Mesenchymal stem cell (in vitro differentiated cells and primary cell): ENCODE results near the gene SEMA5B.

Source experiments
- DNase-seq: peaks from one replicate; pipeline ENCODE4 v3.0.0-alpha.2; 2013
- H2AFZ ChIP-seq: one replicate; pipeline ENCODE4 v1.6.1; 2013; ENCODE audit warnings: low read depth, mild to moderate bottlenecking, control low read depth, inconsistent platforms, low read length, moderate library complexity
- H2AK5ac ChIP-seq: 2 replicates; pipeline ENCODE4 v1.6.1; 2013; ENCODE audit warnings: low read length, moderate library complexity, mild to moderate bottlenecking, inconsistent platforms; ENCODE audit not compliant: severe bottlenecking
- H2BK120ac ChIP-seq: one replicate; pipeline ENCODE4 v1.6.1; 2013; ENCODE audit warnings: low read depth, mild to moderate bottlenecking, inconsistent platforms, low read length, moderate library complexity
- H2BK12ac ChIP-seq, 2 experiments: one replicate each; pipeline ENCODE4 v1.6.1; 2013; ENCODE audit warnings: inconsistent platforms in 2 of 2, low read length in 2 of 2, mild to moderate bottlenecking in 2 of 2, moderate library complexity in 2 of 2, control low read depth in 1 of 2
- H2BK15ac ChIP-seq: one replicate; pipeline ENCODE4 v1.6.1; 2013; ENCODE audit warnings: mild to moderate bottlenecking, low read depth, inconsistent platforms; ENCODE audit not compliant: poor library complexity, severe bottlenecking
- H2BK5ac ChIP-seq: 2 replicates; pipeline ENCODE4 v1.6.1; 2013; ENCODE audit warnings: low read depth, mild to moderate bottlenecking, low read length, control low read depth, inconsistent platforms; ENCODE audit not compliant: poor library complexity, severe bottlenecking
- H3K14ac ChIP-seq, 2 experiments: one replicate each; pipeline ENCODE4 v1.6.1; 2013; ENCODE audit warnings: inconsistent platforms in 2 of 2, low read length in 2 of 2, control low read depth in 1 of 2, mild to moderate bottlenecking in 1 of 2, moderate library complexity in 1 of 2
- H3K18ac ChIP-seq, 2 experiments: one replicate each; pipeline ENCODE4 v1.6.1; 2013; ENCODE audit warnings: inconsistent platforms in 2 of 2, low read length in 2 of 2, control low read depth in 1 of 2, low read depth in 1 of 2, mild to moderate bottlenecking in 1 of 2
- H3K23ac ChIP-seq, 2 experiments: one replicate each; pipeline ENCODE4 v1.6.1; 2013; ENCODE audit warnings: inconsistent platforms in 2 of 2, low read length in 2 of 2, mild to moderate bottlenecking in 2 of 2, moderate library complexity in 2 of 2, control low read depth in 1 of 2
- H3K27ac ChIP-seq: 2 replicates; pipeline ENCODE4 v1.5.1; 2013; ENCODE audit warnings: mild to moderate bottlenecking, moderate library complexity, low read length, control low read depth, inconsistent platforms; ENCODE audit not compliant: poor library complexity, severe bottlenecking
- H3K27me3 ChIP-seq, 2 experiments: 2 replicates each; pipeline versions ENCODE4 v1.6.1 to v1.7.0; 2013; ENCODE audit warnings: low read length in 2 of 2, mild to moderate bottlenecking in 2 of 2, moderate library complexity in 2 of 2, control low read depth in 1 of 2, inconsistent platforms in 1 of 2; ENCODE audit not compliant: control insufficient read depth in 1 of 2, insufficient read depth in 1 of 2
- H3K36me3 ChIP-seq, 2 experiments: 2 replicates each; pipeline versions ENCODE4 v1.6.1 to v1.7.0; 2013; ENCODE audit warnings: low read length in 2 of 2, control low read depth in 1 of 2, inconsistent platforms in 1 of 2, low read depth in 1 of 2, mild to moderate bottlenecking in 1 of 2; ENCODE audit not compliant: insufficient read depth in 2 of 2, control insufficient read depth in 1 of 2
- H3K4ac ChIP-seq, 2 experiments: one replicate each; pipeline ENCODE4 v1.6.1; 2013; ENCODE audit warnings: inconsistent platforms in 2 of 2, low read length in 2 of 2, mild to moderate bottlenecking in 2 of 2, moderate library complexity in 2 of 2, control low read depth in 1 of 2, low read depth in 1 of 2
- H3K4me1 ChIP-seq: 2 replicates; pipeline ENCODE4 v1.6.1; 2013; ENCODE audit warnings: low read depth, low read length, control low read depth; ENCODE audit not compliant: control insufficient read depth, insufficient read depth
- H3K4me2 ChIP-seq: 2 replicates; pipeline ENCODE4 v1.6.1; 2013; ENCODE audit warnings: low read length, mild to moderate bottlenecking, inconsistent platforms; ENCODE audit not compliant: poor library complexity, severe bottlenecking
- H3K4me3 ChIP-seq, 2 experiments: 2 replicates each; pipeline versions ENCODE4 v1.5.1 to v1.7.0; 2013; ENCODE audit warnings: low read length in 2 of 2, mild to moderate bottlenecking in 2 of 2, control low read depth in 1 of 2, low read depth in 1 of 2; ENCODE audit not compliant: insufficient read depth in 1 of 2
- H3K79me1 ChIP-seq: replicated peaks from 2 replicates; pipeline ENCODE4 v1.6.1; 2013; ENCODE audit warnings: mild to moderate bottlenecking, control low read depth, low read length, inconsistent platforms; ENCODE audit not compliant: poor library complexity, severe bottlenecking
- H3K9ac ChIP-seq: 2 replicates; pipeline ENCODE4 v1.7.0; 2013; ENCODE audit warnings: mild to moderate bottlenecking, low read length, moderate library complexity
- H3K9me3 ChIP-seq: 2 replicates; pipeline ENCODE4 v1.7.0; 2013; ENCODE audit warnings: mild to moderate bottlenecking, low read length; ENCODE audit not compliant: control insufficient read depth
- H4K8ac ChIP-seq: one replicate; pipeline ENCODE4 v1.6.1; 2013; ENCODE audit warnings: inconsistent platforms, mild to moderate bottlenecking, low read length, moderate library complexity
- H4K91ac ChIP-seq: one replicate; pipeline ENCODE4 v1.6.1; 2013; ENCODE audit warnings: mild to moderate bottlenecking, low read length, inconsistent platforms
- WGBS: methylation state at CpG from one replicate; pipeline ENCODE4 v1.1.7; 2013; ENCODE audit warnings: mixed read lengths; 5-methylcytosine and 5-hydroxymethylcytosine counted together

SEMA5B gene

GRCh38 chr3:122917412-122917811, 110.2 kb downstream of the SEMA5B start:
- H2AK5ac ChIP-seq: no peak overlapping the region
- no peak overlapping the region for H3K23ac ChIP-seq
- no peak overlapping the region for H2BK15ac ChIP-seq
- H4K91ac ChIP-seq: no peak overlapping the region
- no peak overlapping the region for H2BK120ac ChIP-seq
- no peak overlapping the region for H3K14ac ChIP-seq
- H3K27ac ChIP-seq: no peak overlapping the region
- no peaks in the 10 kb centered on the region for H3K79me1 ChIP-seq
- no peak overlapping the region for H3K4me3 ChIP-seq
- no peak overlapping the region for H2BK5ac ChIP-seq
- H3K18ac ChIP-seq: no peak overlapping the region
- peaks cover 5% of the 10 kb centered on the region for H3K4me1 ChIP-seq
- no peak overlapping the region for H4K8ac ChIP-seq
- WGBS: 80% methylated on average over 4 of the region's 4 CpGs
- H3K4ac ChIP-seq: no peak overlapping the region
- no peak for DNase-seq
- no peaks in the 10 kb centered on the region for H3K36me3 ChIP-seq
- no peak overlapping the region for H2BK12ac ChIP-seq
- H3K4me2 ChIP-seq: no peak overlapping the region
- H3K27me3 ChIP-seq: peaks cover 83 to 85% of the 10 kb centered on the region in 2 experiments
- H3K9me3 ChIP-seq: no peaks in the 10 kb centered on the region
- H2AFZ ChIP-seq: no peak overlapping the region
- no peak overlapping the region for H3K9ac ChIP-seq

- Histone ChIP-seq H3K14ac (no peak overlapping the region), H2BK5ac (no peak overlapping the region), H3K4ac (no peak overlapping the region), H2AFZ (no peak overlapping the region), H2AK5ac (no peak overlapping the region), H3K27me3 (peaks cover 84 to 85% of the 10 kb centered on the region in 2 experiments), H2BK12ac (no peak overlapping the region), H3K9ac (no peak overlapping the region), H3K4me2 (no peak overlapping the region), H3K4me3 (no peak overlapping the region), H4K91ac (no peak overlapping the region), H4K8ac (no peak overlapping the region), H3K27ac (no peak overlapping the region), H3K36me3 (no peaks in the 10 kb centered on the region), H3K79me1 (no peaks in the 10 kb centered on the region), H3K9me3 (no peaks in the 10 kb centered on the region), H2BK15ac (no peak overlapping the region), H3K18ac (no peak overlapping the region), H3K23ac (no peak overlapping the region), H3K4me1 (peaks cover 3% of the 10 kb centered on the region), H2BK120ac (no peak overlapping the region)
- 87% methylated on average over 6 of the region's 6 CpGs for WGBS
- DNase-seq: no peak
Observed at GRCh38 chr3:122916580-122916979, 111.0 kb downstream of the SEMA5B start.

GRCh38 chr3:122916084-122916483, 111.5 kb downstream of the SEMA5B start:
- H3K4ac ChIP-seq: no peak overlapping the region
- H3K23ac ChIP-seq: no peak overlapping the region
- H3K27ac ChIP-seq: no peak overlapping the region
- H2BK15ac ChIP-seq: no peak overlapping the region
- H2AK5ac ChIP-seq: no peak overlapping the region
- no peak overlapping the region for H2BK5ac ChIP-seq
- no peak overlapping the region for H3K9ac ChIP-seq
- no peak overlapping the region for H3K4me3 ChIP-seq
- H3K18ac ChIP-seq: no peak overlapping the region
- no peak for DNase-seq
- no peak overlapping the region for H2BK12ac ChIP-seq
- no peaks in the 10 kb centered on the region for H3K9me3 ChIP-seq
- no peak overlapping the region for H2AFZ ChIP-seq
- no peaks in the 10 kb centered on the region for H3K36me3 ChIP-seq
- peaks cover 3% of the 10 kb centered on the region for H3K4me1 ChIP-seq
- H3K4me2 ChIP-seq: no peak overlapping the region
- peaks cover 82 to 85% of the 10 kb centered on the region in 2 experiments for H3K27me3 ChIP-seq
- no peak overlapping the region for H4K8ac ChIP-seq
- H3K14ac ChIP-seq: no peak overlapping the region
- H3K79me1 ChIP-seq: no peaks in the 10 kb centered on the region
- no peak overlapping the region for H4K91ac ChIP-seq
- WGBS: 76% methylated on average over 4 of the region's 4 CpGs
- no peak overlapping the region for H2BK120ac ChIP-seq

GRCh38 chr3:122915300-122916055, 112.1 kb downstream of the SEMA5B start:
- no peak for DNase-seq
- H4K8ac ChIP-seq: no peak overlapping the region
- H2AFZ ChIP-seq: no peak overlapping the region
- H3K27me3 ChIP-seq: peaks cover 75 to 82% of the 10 kb centered on the region in 2 experiments
- H3K4ac ChIP-seq: no peak overlapping the region
- H3K36me3 ChIP-seq: no peaks in the 10 kb centered on the region
- no peak overlapping the region for H3K4me2 ChIP-seq
- no peak overlapping the region for H3K4me3 ChIP-seq
- 85% methylated on average over 13 of the region's 17 CpGs for WGBS
- no peak overlapping the region for H2AK5ac ChIP-seq
- H3K18ac ChIP-seq: no peak overlapping the region
- H3K23ac ChIP-seq: no peak overlapping the region
- H3K14ac ChIP-seq: no peak overlapping the region
- no peak overlapping the region for H2BK12ac ChIP-seq
- H2BK5ac ChIP-seq: no peak overlapping the region
- H4K91ac ChIP-seq: no peak overlapping the region
- no peak overlapping the region for H3K27ac ChIP-seq
- no peaks in the 10 kb centered on the region for H3K9me3 ChIP-seq
- H2BK120ac ChIP-seq: no peak overlapping the region
- no peak overlapping the region for H3K9ac ChIP-seq
- H3K4me1 ChIP-seq: peaks cover 3% of the 10 kb centered on the region
- no peak overlapping the region for H2BK15ac ChIP-seq
- no peaks in the 10 kb centered on the region for H3K79me1 ChIP-seq
